Activated CD8-positive, alpha-beta memory T cell treated with anti-CD3 and anti-CD28 coated beads for 36 hours (primary cell): ENCODE results near the gene PSMG2. TPM values are rescaled to one million over a fixed set of nuclear protein-coding genes. Genes with fewer than 3 reads are reported as not detected.

Experiments
- CTCF ChIA-PET: fragments of 350-600 bp; sonication (Branson Sonifier 250); formaldehyde crosslinking; loops from one replicate; lab custom pipeline; 2021; ENCODE audit warnings: antibody characterized with exemption; lab: Charles Lee
- POLR2A ChIA-PET: fragments of 350-600 bp; sonication (Branson Sonifier 250); formaldehyde crosslinking; loops from one replicate; lab custom pipeline; 2021; ENCODE audit warnings: antibody characterized with exemption; lab: Charles Lee
- total RNA-seq, 2 experiments: library from RNA; stranded (reverse); gene quantifications; one replicate each; pipeline ENCODE4 v1.2.3, GENCODE V29; 2021

The PSMG2 gene
- total RNA-seq, result 100 to 1,000 TPM; 114 to 117 TPM

- ChIA-PET CTCF (interaction anchor here (0.8 to 1.2 kb wide), 4 partner anchors 22 to 325 kb away, joined by 3 read pairs; partner anchors contain the start of gene AFG3L2), POLR2A (interaction anchor here (0.5 to 1.4 kb wide), 7 partner anchors 12 to 907 kb away, joined by 3 to 12 read pairs (median 5); partner anchors contain the start of genes AFG3L2, CEP192 and PRELID3A)
Measured at GRCh38 chr18:12702221-12703095, at the start of gene PSMG2, which contains the start of gene CEP76. PSMG2 (plus strand) TSS chr18:12703042; CDS start chr18:12703108, 66 bp downstream. CEP76 (minus strand) TSS chr18:12702723; CDS start chr18:12702548, 175 bp downstream.

GRCh38 chr18:12654971-12655370 is 47.9 kb upstream of the PSMG2 start:
- ChIA-PET CTCF (no interaction called here), POLR2A (no interaction called here)

GRCh38 chr18:12656605-12656937 is 46.3 kb upstream of the PSMG2 start:
- POLR2A ChIA-PET, result no interaction called here
- CTCF ChIA-PET, result no interaction called here

GRCh38 chr18:12656938-12657683 is 45.7 kb upstream of the PSMG2 start:
- CTCF ChIA-PET, result no interaction called here

GRCh38 chr18:12657684-12658425 is 45.0 kb upstream of the PSMG2 start, which contains the start of gene SPIRE1:
SPIRE1 (minus strand) TSS chr18:12658107; CDS start chr18:12657866, 241 bp downstream.
- ChIA-PET CTCF (interaction anchor here (0.6 to 1.7 kb wide), 3 partner anchors 8 to 267 kb away, joined by 3 to 9 read pairs (median 3); no protein-coding TSS in a partner anchor), POLR2A (interaction anchor here (1.0 kb wide), 1 partner anchor 265 kb away, joined by 3 read pairs; no protein-coding TSS in a partner anchor)

More at GRCh38 chr18:12656938-12657683, 45.7 kb upstream of the PSMG2 start:
- POLR2A ChIA-PET, result no interaction called here

GRCh38 chr18:12658426-12659138 is 44.3 kb upstream of the PSMG2 start:
- POLR2A ChIA-PET, result interaction anchor here (1.0 kb wide), 1 partner anchor 265 kb away, joined by 3 read pairs; no protein-coding TSS in a partner anchor
- CTCF ChIA-PET, result interaction anchor here (0.6 to 1.7 kb wide), 4 partner anchors 7 to 268 kb away, joined by 3 to 9 read pairs (median 3); no protein-coding TSS in a partner anchor

- POLR2A ChIA-PET, result no interaction called here
- CTCF ChIA-PET, result interaction anchor here (0.7 to 1.7 kb wide), 4 partner anchors 133 to 320 kb away, joined by 3 to 9 read pairs (median 4); no protein-coding TSS in a partner anchor
Measured at GRCh38 chr18:12659904-12660605, 42.8 kb upstream of the PSMG2 start.

- CTCF ChIA-PET, result no interaction called here
- POLR2A ChIA-PET, result no interaction called here
Measured at GRCh38 chr18:12668041-12668440, 34.8 kb upstream of the PSMG2 start.

- POLR2A ChIA-PET, result no interaction called here
Measured at GRCh38 chr18:12679183-12679786, 23.6 kb upstream of the PSMG2 start.

GRCh38 chr18:12686100-12686499 is 16.7 kb upstream of the PSMG2 start:
- POLR2A ChIA-PET, result interaction anchor here (0.5 kb wide), 1 partner anchor 788 kb away, joined by 4 read pairs; no protein-coding TSS in a partner anchor
- CTCF ChIA-PET, result no interaction called here

More at GRCh38 chr18:12679183-12679786, 23.6 kb upstream of the PSMG2 start:
- CTCF ChIA-PET, result no interaction called here

GRCh38 chr18:12689256-12689850 is 13.5 kb upstream of the PSMG2 start:
- POLR2A ChIA-PET, result no interaction called here
- CTCF ChIA-PET, result no interaction called here

GRCh38 chr18:12692206-12692605 is 10.6 kb upstream of the PSMG2 start:
- ChIA-PET POLR2A (no interaction called here), CTCF (interaction anchor here (0.7 kb wide), 1 partner anchor 41 kb away, joined by 3 read pairs; no protein-coding TSS in a partner anchor)

GRCh38 chr18:12694032-12694431 is 8.8 kb upstream of the PSMG2 start:
- POLR2A ChIA-PET, result interaction anchor here (0.6 kb wide), 1 partner anchor 285 kb away, joined by 3 read pairs; no protein-coding TSS in a partner anchor
- CTCF ChIA-PET, result no interaction called here

GRCh38 chr18:12699747-12700146 is 3.1 kb upstream of the PSMG2 start:
- ChIA-PET POLR2A (no interaction called here), CTCF (no interaction called here)

GRCh38 chr18:12701161-12701560 is 1.7 kb upstream of the PSMG2 start:
- ChIA-PET CTCF (interaction anchor here (1.0 kb wide), 1 partner anchor 43 kb away, joined by 3 read pairs; no protein-coding TSS in a partner anchor), POLR2A (no interaction called here)

GRCh38 chr18:12703096-12703567 is 290 bp downstream of the PSMG2 start:
- ChIA-PET CTCF (interaction anchor here (0.7 to 1.2 kb wide), 4 partner anchors 13 to 311 kb away, joined by 3 read pairs; no protein-coding TSS in a partner anchor), POLR2A (interaction anchor here (0.6 to 1.4 kb wide), 3 partner anchors 11 to 288 kb away, joined by 5 to 7 read pairs (median 5); partner anchors contain the start of gene CEP192)
